ENCODE measurements around the gene C7orf57. TPM values are rescaled to one million over a fixed set of nuclear protein-coding genes. Genes with fewer than 3 reads are reported as not detected.

Gene C7orf57
- total and polyA plus RNA-seq, 2 donors (not counting 3 experiments of a cell fraction or from before 2014, with no cell fraction given), result not detected

DNA sequence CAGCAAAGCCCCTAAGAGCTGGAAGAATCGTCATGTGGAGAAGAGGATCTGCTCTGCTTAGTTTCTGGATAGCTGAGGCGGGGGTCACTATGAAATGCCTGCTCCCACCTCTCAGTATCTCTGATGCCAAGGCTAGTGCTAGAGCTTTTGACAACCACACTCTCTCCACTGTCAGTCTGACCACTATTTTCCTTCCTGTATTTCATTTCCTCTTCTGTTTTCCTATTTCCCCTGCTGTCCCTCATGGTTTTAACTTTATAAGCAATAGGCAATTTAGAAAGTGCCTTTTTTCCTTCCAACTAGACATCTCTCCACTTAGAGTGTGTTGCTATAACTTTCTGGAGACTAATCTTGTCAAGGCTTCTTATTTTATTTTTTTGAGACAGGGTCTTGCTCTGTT lies 23.6 kb downstream of the C7orf57 start:
- Histone ChIP-seq H3K9me1 (replicated peaks; ENCODE audit: control insufficient read depth, extremely low read depth, insufficient read depth, low read length) (no peaks in the 10 kb centered on the region), H4K20me1 (replicated peaks; ENCODE audit: control insufficient read depth, extremely low read depth, insufficient read depth, low read length) (no peaks in the 10 kb centered on the region), H2AFZ (ENCODE audit: low read depth, low read length) (no peak overlapping the region), H3K36me3 (ENCODE audit: control insufficient read depth in 2 of 2, extremely low read depth in 1 of 2, insufficient read depth in 2 of 2, low read length in 2 of 2) (no peaks in the 10 kb centered on the region), H3K9ac (replicated peaks; ENCODE audit: extremely low read depth, insufficient read depth, low read length) (no peak overlapping the region), H3K9me3 (replicated peaks; ENCODE audit: control insufficient read depth, insufficient read depth, low read length) (no peaks in the 10 kb centered on the region), H3K4me1 (ENCODE audit: control insufficient read depth, extremely low read depth, insufficient read depth, low read length) (no peaks in the 10 kb centered on the region), H3K27me3 (ENCODE audit: control insufficient read depth in 2 of 2, insufficient read depth in 2 of 2, low read length in 2 of 2) (no peaks in the 10 kb centered on the region), H3K79me2 (ENCODE audit: control insufficient read depth, insufficient read depth, low read length) (no peaks in the 10 kb centered on the region), H3K4me3 (replicated peaks in 1 of 3; ENCODE audit: insufficient read depth in 1 of 3, low read depth in 1 of 3, low read length in 3 of 3) (no peak overlapping the region), H3K4me2 (ENCODE audit: insufficient read depth, low read length) (no peak overlapping the region), H3K27ac (ENCODE audit: insufficient read depth, low read depth, low read length) (no peak overlapping the region)
- DNase-seq (ENCODE audit: low read depth, low spot score) (no peak), FAIRE-seq (no peak)
- no peak for TF ChIP-seq POLR2A (IDR thresholded peaks at IDR 0.05; ENCODE audit: low read depth, low read length)
- dilution Hi-C loops (cut with MboI; ENCODE audit: extremely low pct_ligation_motif_present, low sequenced_read_pairs), result no loop called here
- intact Hi-C loops (cut with micrococcal nuclease), result no loop called here
- no TSS peak for BruUV-seq (replicated peaks)
- CTCF ChIA-PET, result interaction anchor here (1.2 kb wide), 1 partner anchor 51 kb away, joined by 5 read pairs; no protein-coding TSS in a partner anchor
- POLR2A ChIA-PET, result no interaction called here

DNA sequence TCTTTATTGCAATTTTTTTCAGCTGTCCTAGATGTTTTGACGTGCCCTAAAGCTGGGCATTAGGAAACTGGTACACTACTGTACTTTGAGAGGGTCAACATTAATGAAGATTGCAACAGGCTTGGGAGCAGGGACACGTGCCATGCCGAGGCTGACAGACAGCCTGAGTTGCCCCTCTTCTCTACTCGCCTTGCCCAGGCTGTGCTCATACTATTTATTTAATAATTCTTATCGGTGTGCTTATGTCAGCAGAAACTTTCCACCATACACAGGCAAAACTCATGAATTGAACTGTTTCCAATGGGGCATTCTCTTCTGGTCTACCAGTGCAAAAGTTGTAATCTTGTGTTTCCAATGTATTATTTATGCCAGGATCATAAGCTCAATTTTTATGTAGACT lies 24.4 kb downstream of the C7orf57 start:
- CTCF ChIA-PET, result interaction anchor here (1.2 kb wide), 1 partner anchor 50 kb away, joined by 5 read pairs; no protein-coding TSS in a partner anchor
- TF ChIP-seq, protein P1, sequence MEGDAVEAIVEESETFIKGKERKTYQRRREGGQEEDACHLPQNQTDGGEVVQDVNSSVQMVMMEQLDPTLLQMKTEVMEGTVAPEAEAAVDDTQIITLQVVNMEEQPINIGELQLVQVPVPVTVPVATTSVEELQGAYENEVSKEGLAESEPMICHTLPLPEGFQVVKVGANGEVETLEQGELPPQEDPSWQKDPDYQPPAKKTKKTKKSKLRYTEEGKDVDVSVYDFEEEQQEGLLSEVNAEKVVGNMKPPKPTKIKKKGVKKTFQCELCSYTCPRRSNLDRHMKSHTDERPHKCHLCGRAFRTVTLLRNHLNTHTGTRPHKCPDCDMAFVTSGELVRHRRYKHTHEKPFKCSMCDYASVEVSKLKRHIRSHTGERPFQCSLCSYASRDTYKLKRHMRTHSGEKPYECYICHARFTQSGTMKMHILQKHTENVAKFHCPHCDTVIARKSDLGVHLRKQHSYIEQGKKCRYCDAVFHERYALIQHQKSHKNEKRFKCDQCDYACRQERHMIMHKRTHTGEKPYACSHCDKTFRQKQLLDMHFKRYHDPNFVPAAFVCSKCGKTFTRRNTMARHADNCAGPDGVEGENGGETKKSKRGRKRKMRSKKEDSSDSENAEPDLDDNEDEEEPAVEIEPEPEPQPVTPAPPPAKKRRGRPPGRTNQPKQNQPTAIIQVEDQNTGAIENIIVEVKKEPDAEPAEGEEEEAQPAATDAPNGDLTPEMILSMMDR (IDR thresholded peaks at IDR 0.05; ENCODE audit: extremely low read depth in 1 of 2, insufficient read depth in 1 of 2, low read depth in 1 of 2, low read length in 2 of 2), result no peak
- TF ChIP-seq POLR2A (IDR thresholded peaks at IDR 0.05; ENCODE audit: low read depth, low read length), result no peak
- TF ChIP-seq FOS (IDR thresholded peaks at IDR 0.05; ENCODE audit: borderline replicate concordance, insufficient read depth, low read length), result no peak
- TF ChIP-seq, protein P2, sequence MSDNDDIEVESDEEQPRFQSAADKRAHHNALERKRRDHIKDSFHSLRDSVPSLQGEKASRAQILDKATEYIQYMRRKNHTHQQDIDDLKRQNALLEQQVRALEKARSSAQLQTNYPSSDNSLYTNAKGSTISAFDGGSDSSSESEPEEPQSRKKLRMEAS (IDR thresholded peaks at IDR 0.05; ENCODE audit: insufficient read depth, insufficient read length), result no peak
- no peak for TF ChIP-seq JUN (IDR thresholded peaks at IDR 0.05; ENCODE audit: borderline replicate concordance, insufficient read depth, insufficient read length, low read depth)
- TF ChIP-seq EZH2 (IDR thresholded peaks at IDR 0.05; ENCODE audit: borderline replicate concordance, low read depth, low read length, severe bottlenecking), result no peak
- no peak for TF ChIP-seq GATA2 (IDR thresholded peaks at IDR 0.05; ENCODE audit: insufficient read depth, insufficient read length, low read depth, low read length)
- TF ChIP-seq POLR2AphosphoS5 (IDR thresholded peaks at IDR 0.05; ENCODE audit: insufficient read depth, low read depth, low read length), result no peak
- no peak for TF ChIP-seq MYC (IDR thresholded peaks at IDR 0.05; ENCODE audit: low read depth, low read length)
- Histone ChIP-seq H3K36me3 (ENCODE audit: control insufficient read depth in 2 of 2, extremely low read depth in 1 of 2, insufficient read depth in 2 of 2, low read length in 2 of 2) (no peaks in the 10 kb centered on the region), H3K4me2 (ENCODE audit: insufficient read depth, low read length) (no peak overlapping the region), H4K20me1 (replicated peaks; ENCODE audit: control insufficient read depth, extremely low read depth, insufficient read depth, low read length) (no peaks in the 10 kb centered on the region), H3K9me1 (replicated peaks; ENCODE audit: control insufficient read depth, extremely low read depth, insufficient read depth, low read length) (no peaks in the 10 kb centered on the region), H3K4me1 (ENCODE audit: control insufficient read depth, extremely low read depth, insufficient read depth, low read length) (no peaks in the 10 kb centered on the region), H3K4me3 (replicated peaks in 1 of 3; ENCODE audit: insufficient read depth in 1 of 3, low read depth in 1 of 3, low read length in 3 of 3) (no peak overlapping the region), H3K27ac (ENCODE audit: insufficient read depth, low read depth, low read length) (no peak overlapping the region), H3K9me3 (replicated peaks; ENCODE audit: control insufficient read depth, insufficient read depth, low read length) (no peaks in the 10 kb centered on the region), H3K9ac (replicated peaks; ENCODE audit: extremely low read depth, insufficient read depth, low read length) (no peak overlapping the region), H3K27me3 (ENCODE audit: control insufficient read depth in 2 of 2, insufficient read depth in 2 of 2, low read length in 2 of 2) (no peaks in the 10 kb centered on the region), H3K79me2 (ENCODE audit: control insufficient read depth, insufficient read depth, low read length) (no peaks in the 10 kb centered on the region), H2AFZ (ENCODE audit: low read depth, low read length) (no peak overlapping the region)
- intact Hi-C loops (cut with micrococcal nuclease) (no loop called here), dilution Hi-C loops (cut with MboI; ENCODE audit: extremely low pct_ligation_motif_present, low sequenced_read_pairs) (no loop called here)
- POLR2A ChIA-PET, result no interaction called here
- no TSS peak for BruUV-seq (replicated peaks)
- DNase-seq (ENCODE audit: low read depth, low spot score), result no peak
- no peak for FAIRE-seq
